ENCODE results near the gene RXRB. TPM values are rescaled to one million over a fixed set of nuclear protein-coding genes. Genes with fewer than 3 reads are reported as not detected.

The RXRB gene
- polyA plus RNA-seq, 3 donors = 4.5 to 74.5 (median 5.1) TPM

DNA sequence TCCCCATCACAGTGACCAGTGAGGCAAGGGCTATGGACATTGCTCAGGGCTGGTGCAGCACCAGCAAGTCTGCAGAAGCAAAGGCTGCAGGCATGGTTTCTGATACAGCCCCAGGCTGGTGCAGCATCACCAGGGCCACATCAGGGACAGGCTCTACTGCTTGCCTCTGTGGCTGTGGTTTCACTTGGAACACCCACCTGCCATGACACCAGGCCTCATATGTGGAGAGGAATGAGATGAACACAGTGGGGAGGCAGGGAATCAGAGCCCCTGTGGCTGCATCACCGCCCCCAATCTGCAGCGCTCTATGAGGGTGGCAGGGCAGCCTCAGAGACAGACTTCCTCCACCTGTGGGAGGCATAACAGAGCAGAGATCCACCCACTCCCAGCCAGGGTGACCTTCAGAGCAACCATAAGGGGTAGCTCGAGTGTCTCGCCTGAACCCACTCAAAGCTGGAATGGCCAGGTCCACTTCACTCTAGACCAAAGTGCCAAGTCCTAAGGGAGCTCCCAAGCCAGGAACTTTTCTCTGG lies 15.7 kb upstream of the RXRB start:
- H3K27me3 Mint-ChIP-seq (ENCODE audit: low read depth in 3 of 3) = peaks cover 30 to 37% (median 36%) of the 10 kb centered on the region in 3 donors

DNA sequence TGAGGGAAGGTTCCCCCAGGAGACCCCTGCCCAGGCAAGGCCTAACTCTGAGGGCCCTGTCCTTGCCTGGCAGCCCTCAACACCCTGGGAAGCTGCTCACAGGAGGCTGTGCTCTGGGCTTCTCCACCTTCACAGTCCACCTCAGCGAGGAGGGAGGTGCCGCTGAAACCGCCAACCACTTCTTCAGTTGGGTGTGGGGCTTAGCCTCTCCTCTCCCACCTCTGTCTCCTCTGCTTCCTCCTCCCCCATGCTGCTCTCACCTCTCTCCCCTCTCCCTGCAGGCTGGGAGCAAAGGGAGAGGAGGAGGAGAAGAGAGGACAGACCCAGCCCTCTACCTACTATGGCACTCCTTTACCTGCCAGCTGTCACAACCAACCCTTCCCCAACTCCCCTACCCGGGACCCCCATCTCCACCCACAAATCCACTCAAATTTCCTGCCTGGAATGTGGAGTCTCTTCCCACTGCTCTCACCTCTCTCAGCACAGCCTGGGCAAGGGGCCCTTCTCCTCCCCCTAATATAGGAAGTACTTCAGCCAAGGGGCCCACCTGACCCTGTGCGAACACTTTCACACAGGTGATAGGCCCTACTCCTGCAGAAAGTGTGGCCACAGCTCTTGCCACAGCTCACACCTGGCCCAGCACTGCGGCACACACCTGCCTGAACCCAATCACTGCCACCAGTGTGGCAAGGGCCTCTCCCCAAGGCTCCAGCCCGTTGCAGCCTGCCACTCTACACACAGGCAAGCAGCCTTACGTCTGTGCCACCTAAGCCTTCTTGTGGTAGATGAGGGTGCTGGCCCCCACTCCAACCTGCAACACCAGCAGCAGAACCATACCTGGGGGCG lies 15.0 kb upstream of the RXRB start:
- TF ChIP-seq, protein P1, sequence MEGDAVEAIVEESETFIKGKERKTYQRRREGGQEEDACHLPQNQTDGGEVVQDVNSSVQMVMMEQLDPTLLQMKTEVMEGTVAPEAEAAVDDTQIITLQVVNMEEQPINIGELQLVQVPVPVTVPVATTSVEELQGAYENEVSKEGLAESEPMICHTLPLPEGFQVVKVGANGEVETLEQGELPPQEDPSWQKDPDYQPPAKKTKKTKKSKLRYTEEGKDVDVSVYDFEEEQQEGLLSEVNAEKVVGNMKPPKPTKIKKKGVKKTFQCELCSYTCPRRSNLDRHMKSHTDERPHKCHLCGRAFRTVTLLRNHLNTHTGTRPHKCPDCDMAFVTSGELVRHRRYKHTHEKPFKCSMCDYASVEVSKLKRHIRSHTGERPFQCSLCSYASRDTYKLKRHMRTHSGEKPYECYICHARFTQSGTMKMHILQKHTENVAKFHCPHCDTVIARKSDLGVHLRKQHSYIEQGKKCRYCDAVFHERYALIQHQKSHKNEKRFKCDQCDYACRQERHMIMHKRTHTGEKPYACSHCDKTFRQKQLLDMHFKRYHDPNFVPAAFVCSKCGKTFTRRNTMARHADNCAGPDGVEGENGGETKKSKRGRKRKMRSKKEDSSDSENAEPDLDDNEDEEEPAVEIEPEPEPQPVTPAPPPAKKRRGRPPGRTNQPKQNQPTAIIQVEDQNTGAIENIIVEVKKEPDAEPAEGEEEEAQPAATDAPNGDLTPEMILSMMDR (IDR thresholded peaks at IDR 0.05) = no peak
- Mint-ChIP-seq H3K4me3 (no peak overlapping the region), H3K9me3 (peaks cover 0 to 7% (median 0%) of the 10 kb centered on the region in 7 donors), H3K36me3 (peaks cover 10 to 21% of the 10 kb centered on the region in 2 donors), H3K27me3 (ENCODE audit: low read depth in 3 of 3) (peaks cover 28 to 36% (median 33%) of the 10 kb centered on the region in 3 donors), H3K27ac (no peak overlapping the region), H3K4me1 (peaks cover 19% of the 10 kb centered on the region)
- H3K79me2 ChIP-seq (ENCODE audit: insufficient read depth, low read length) = no peaks in the 10 kb centered on the region
- no peak for DNase-seq
- H3K4me2 ChIP-seq (replicated peaks; ENCODE audit: extremely low read depth, low read length, poor library complexity, severe bottlenecking) = no peak overlapping the region
- no peak overlapping the region for H3K4me3 ChIP-seq (replicated peaks in 1 of 3; ENCODE audit: low read depth in 2 of 3, low read length in 3 of 3)
- no peak overlapping the region for H3K9ac ChIP-seq (ENCODE audit: insufficient read depth, low read length, poor library complexity, severe bottlenecking)
- H2AFZ ChIP-seq (ENCODE audit: insufficient read depth, low read depth, low read length, poor library complexity, severe bottlenecking) = no peak overlapping the region
- intact Hi-C loops (cut with micrococcal nuclease) = no loop called here
- no peak overlapping the region for H3K27ac ChIP-seq (ENCODE audit: low read depth in 1 of 2, low read length in 2 of 2)
- peaks cover 14 to 16% of the 10 kb centered on the region in 2 donors for H3K4me1 ChIP-seq (ENCODE audit: control insufficient read depth in 1 of 2, insufficient read depth in 2 of 2, low read length in 2 of 2)
- H4K20me1 ChIP-seq (ENCODE audit: insufficient read depth, low read length) = no peaks in the 10 kb centered on the region
- H3K27me3 ChIP-seq (ENCODE audit: control insufficient read depth in 2 of 2, insufficient read depth in 2 of 2, low read length in 2 of 2) = peaks cover 10 to 28% of the 10 kb centered on the region in 2 donors
- WGBS (ENCODE audit: insufficient coverage) = 95% methylated on average over 4 of the region's 9 CpGs
- no peaks in the 10 kb centered on the region for H3K9me3 ChIP-seq (replicated peaks in 1 of 2; ENCODE audit: control insufficient read depth in 1 of 2, insufficient read depth in 1 of 2, low read length in 2 of 2)
- peaks cover 2 to 17% of the 10 kb centered on the region in 2 donors for H3K36me3 ChIP-seq (replicated peaks in 1 of 2; ENCODE audit: control insufficient read depth in 1 of 2, insufficient read depth in 2 of 2, low read length in 2 of 2)

More for the DNA sequence above, 15.7 kb upstream of the RXRB start:
- Histone ChIP-seq H3K9ac (ENCODE audit: insufficient read depth, low read length, poor library complexity, severe bottlenecking) (no peak overlapping the region), H3K4me3 (replicated peaks in 1 of 3; ENCODE audit: low read depth in 2 of 3, low read length in 3 of 3) (no peak overlapping the region), H2AFZ (ENCODE audit: insufficient read depth, low read depth, low read length, poor library complexity, severe bottlenecking) (no peak overlapping the region), H3K4me1 (ENCODE audit: control insufficient read depth in 1 of 2, insufficient read depth in 2 of 2, low read length in 2 of 2) (peaks cover 14 to 16% of the 10 kb centered on the region in 2 donors), H3K27me3 (ENCODE audit: control insufficient read depth in 2 of 2, insufficient read depth in 2 of 2, low read length in 2 of 2) (peaks cover 10 to 28% of the 10 kb centered on the region in 2 donors), H3K79me2 (ENCODE audit: insufficient read depth, low read length) (no peaks in the 10 kb centered on the region), H4K20me1 (ENCODE audit: insufficient read depth, low read length) (no peaks in the 10 kb centered on the region), H3K36me3 (replicated peaks in 1 of 2; ENCODE audit: control insufficient read depth in 1 of 2, insufficient read depth in 2 of 2, low read length in 2 of 2) (peaks cover 0 to 12% of the 10 kb centered on the region in 2 donors), H3K9me3 (replicated peaks in 1 of 2; ENCODE audit: control insufficient read depth in 1 of 2, insufficient read depth in 1 of 2, low read length in 2 of 2) (no peaks in the 10 kb centered on the region), H3K27ac (ENCODE audit: low read depth in 1 of 2, low read length in 2 of 2) (no peak overlapping the region), H3K4me2 (replicated peaks; ENCODE audit: extremely low read depth, low read length, poor library complexity, severe bottlenecking) (no peak overlapping the region)
- TF ChIP-seq, protein P1 (IDR thresholded peaks at IDR 0.05) = no peak
- DNase-seq = no peak
- H3K4me1 Mint-ChIP-seq = peaks cover 19% of the 10 kb centered on the region
- H3K4me3 Mint-ChIP-seq = no peak overlapping the region
- intact Hi-C loops (cut with micrococcal nuclease) = no loop called here
- H3K36me3 Mint-ChIP-seq = peaks cover 8 to 19% of the 10 kb centered on the region in 2 donors
- H3K9me3 Mint-ChIP-seq = peaks cover 0 to 7% (median 0%) of the 10 kb centered on the region in 7 donors
- 90% methylated on average over 3 of the region's 4 CpGs for WGBS (ENCODE audit: insufficient coverage)
- no peak overlapping the region for H3K27ac Mint-ChIP-seq
